SU-DHL-6 (cell line): ENCODE measurements around the gene MAP3K4.

ENCODE experiments used
- CTCF ChIP-seq: fragments of 200-600 bp; sonication (generic); IDR thresholded peaks from one replicate; pipeline ENCODE4 v1.5.1; 2017; ENCODE audit warnings: antibody characterized with exemption, mild to moderate bottlenecking, low read length, moderate library complexity; ENCODE audit not compliant: insufficient read depth, poor library complexity, severe bottlenecking
- EZH2phosphoT487 ChIP-seq: fragments of 200-600 bp; sonication (generic), shearing (Covaris generic); conservative IDR thresholded peaks from 2 replicates; pipeline ENCODE4 v1.6.1; 2018; ENCODE audit warnings: mild to moderate bottlenecking, antibody characterized with exemption, low read length, moderate library complexity, mixed read lengths

DNA sequence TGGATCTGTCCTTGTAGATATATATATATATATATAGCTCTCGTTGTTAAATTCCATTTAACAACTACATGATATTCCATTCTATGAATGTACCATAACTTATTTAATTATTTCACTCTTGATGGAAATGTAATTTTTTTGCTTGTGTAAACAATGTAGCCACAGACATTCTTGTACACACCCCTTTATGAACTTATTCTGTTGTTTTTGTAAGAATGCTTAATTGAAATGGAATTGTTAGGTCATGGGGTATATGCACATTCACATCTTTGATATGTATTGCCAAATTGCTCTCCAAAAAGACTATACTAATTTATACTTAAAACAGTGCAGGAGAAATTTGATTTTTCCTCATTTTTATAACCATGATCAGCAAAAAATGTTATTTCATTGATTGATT, 67.2 kb downstream of the MAP3K4 start:
- no peak for TF ChIP-seq CTCF
- TF ChIP-seq EZH2phosphoT487, result no peak
